Natural killer cell (primary cell): ENCODE data around the gene CEBPB. TPM values are rescaled to one million over a fixed set of nuclear protein-coding genes. Genes with fewer than 3 reads are reported as not detected.
"Not testable (repeated sequence)": the region's sequence is repeated elsewhere in the genome, so short reads cannot be mapped to it uniquely, and the experiment has no call there.

Experiments
- ATAC-seq, 3 donors: fragments of 150-1000 bp in 2 of 3; fragments of 200-7000 bp in 1 of 3; cut with Tn5 transposase; 1 replicate in 1 of 3; 2 replicates in 2 of 3; pipeline ENCODE4 v1.10.0; 2021; ENCODE audit warnings: mild to moderate bottlenecking in 2 of 3, moderate library complexity in 2 of 3
- DNase-seq, 2 donors: peaks; one replicate each; pipeline versions ENCODE4 v3.0.0 to v3.0.0-alpha.2; 2013 to 2021; ENCODE audit warnings: mixed read lengths in 1 of 2
- H3K27ac ChIP-seq: one replicate; pipeline ENCODE4 v1.5.1; 2013; ENCODE audit warnings: mild to moderate bottlenecking, low read length
- H3K27me3 ChIP-seq: one replicate; pipeline ENCODE4 v1.6.1; 2013; ENCODE audit warnings: low read length; ENCODE audit not compliant: control insufficient read depth, insufficient read depth
- H3K36me3 ChIP-seq: one replicate; pipeline ENCODE4 v1.6.1; 2013; ENCODE audit warnings: low read length; ENCODE audit not compliant: control insufficient read depth, insufficient read depth
- H3K4me1 ChIP-seq: one replicate; pipeline ENCODE4 v1.6.1; 2013; ENCODE audit warnings: low read length; ENCODE audit not compliant: control insufficient read depth, insufficient read depth
- H3K4me3 ChIP-seq: one replicate; pipeline ENCODE4 v1.5.1; 2013; ENCODE audit warnings: low read length
- H3K9me3 ChIP-seq: one replicate; pipeline ENCODE4 v1.6.1; 2013; ENCODE audit warnings: low read length; ENCODE audit not compliant: control insufficient read depth, insufficient read depth
- H3K27ac Mint-ChIP-seq, 2 donors: one replicate each; pipeline ENCODE4 v1.8.0; 2022; ENCODE audit warnings: mild to moderate bottlenecking in 2 of 2, mixed read lengths in 2 of 2, moderate library complexity in 1 of 2
- H3K27me3 Mint-ChIP-seq, 2 donors: one replicate each; pipeline ENCODE4 v1.8.0; 2022; ENCODE audit warnings: low read depth in 2 of 2, mixed read lengths in 2 of 2
- H3K36me3 Mint-ChIP-seq: one replicate; pipeline ENCODE4 v1.8.0; 2022; ENCODE audit warnings: mixed read lengths
- H3K4me1 Mint-ChIP-seq, 2 donors: one replicate each; pipeline ENCODE4 v1.8.0; 2022; ENCODE audit warnings: mixed read lengths in 2 of 2
- H3K4me3 Mint-ChIP-seq: one replicate; pipeline ENCODE4 v1.8.0; 2022; ENCODE audit warnings: mild to moderate bottlenecking, moderate library complexity, mixed read lengths
- H3K9me3 Mint-ChIP-seq, 2 donors: one replicate each; pipeline ENCODE4 v1.8.0; 2022; ENCODE audit warnings: mixed read lengths in 2 of 2
- CTCF ChIP-seq: fragments of 200-600 bp; IDR thresholded peaks from one replicate; pipeline ENCODE4 v1.8.0; 2022; ENCODE audit warnings: antibody characterized with exemption
- WGBS: methylation state at CpG from one replicate; pipeline ENCODE4 v1.1.7; 2013; ENCODE audit warnings: missing lambda C conversion rate; ENCODE audit not compliant: insufficient coverage; 5-methylcytosine and 5-hydroxymethylcytosine counted together
- intact Hi-C: fragments of 100-400 bp; cut with micrococcal nuclease; formaldehyde crosslinking; loops from one replicate; pipeline ENCODE4 v1.14.2; 2022
- total RNA-seq, 4 donors: library from RNA; stranded (reverse); fragments of 120-200 nt in 1 of 4; gene quantifications; one replicate each; pipeline versions ENCODE4 v1.2.3 to v1.2.4, GENCODE V29; 2013 to 2022

Gene CEBPB
- total RNA-seq, 3 donors from 2014 or later (not counting 1 experiment from before 2014, with no cell fraction given): 32.1 to 79.8 (median 68.2) TPM

- H3K4me3 ChIP-seq: no peak overlapping the region
- ATAC-seq (no peak), DNase-seq (no peak)
- Mint-ChIP-seq H3K27ac (no peak overlapping the region), H3K4me1 (no peaks in the 10 kb centered on the region), H3K36me3 (peaks cover 5% of the 10 kb centered on the region), H3K9me3 (peaks cover 0 to 2% of the 10 kb centered on the region in 2 donors), H3K27me3 (peaks cover 0 to 15% of the 10 kb centered on the region in 2 donors), H3K4me3 (no peak overlapping the region)
- H3K36me3 ChIP-seq: no peaks in the 10 kb centered on the region
- TF ChIP-seq CTCF: no peak
- no peaks in the 10 kb centered on the region for H3K9me3 ChIP-seq
- H3K27ac ChIP-seq: no peak overlapping the region
- WGBS: 95% methylated on average over 7 of the region's 7 CpGs
- H3K4me1 ChIP-seq: peaks cover 7% of the 10 kb centered on the region
- H3K27me3 ChIP-seq: no peaks in the 10 kb centered on the region
- intact Hi-C loops: no loop called here
Measured at GRCh38 chr20:50208085-50208491, 17.5 kb downstream of the CEBPB start.

- H3K9me3 Mint-ChIP-seq, ATAC-seq, H3K36me3 Mint-ChIP-seq, H3K4me1 Mint-ChIP-seq, H3K36me3 ChIP-seq, H3K9me3 ChIP-seq, DNase-seq, H3K27ac ChIP-seq, H3K4me1 ChIP-seq, intact Hi-C loops, H3K27ac Mint-ChIP-seq, H3K4me3 Mint-ChIP-seq, H3K27me3 ChIP-seq, H3K4me3 ChIP-seq: not testable (repeated sequence)
- peaks cover 0 to 11% of the 10 kb centered on the region in 2 donors for H3K27me3 Mint-ChIP-seq
- WGBS: 100% methylated on average over 2 of the region's 4 CpGs
Measured at GRCh38 chr20:50208815-50209214, 18.2 kb downstream of the CEBPB start.

GRCh38 chr20:50210066-50210619, 19.5 kb downstream of the CEBPB start:
- H3K4me3 Mint-ChIP-seq: no peak overlapping the region
- H3K27me3 Mint-ChIP-seq: peaks cover 4 to 11% of the 10 kb centered on the region in 2 donors
- intact Hi-C loops: no loop called here
- ATAC-seq (no peak), DNase-seq (no peak)
- no peaks in the 10 kb centered on the region for H3K4me1 Mint-ChIP-seq
- no peak overlapping the region for H3K27ac Mint-ChIP-seq
- Histone ChIP-seq H3K4me3 (no peak overlapping the region), H3K27ac (no peak overlapping the region), H3K27me3 (peaks cover 2% of the 10 kb centered on the region), H3K36me3 (no peaks in the 10 kb centered on the region), H3K4me1 (peaks cover 7% of the 10 kb centered on the region), H3K9me3 (no peaks in the 10 kb centered on the region)
- 71% methylated on average over 6 of the region's 6 CpGs for WGBS
- no peaks in the 10 kb centered on the region for H3K36me3 Mint-ChIP-seq
- no peak for TF ChIP-seq CTCF
- H3K9me3 Mint-ChIP-seq: no peaks in the 10 kb centered on the region

GRCh38 chr20:50211091-50211490, 20.5 kb downstream of the CEBPB start:
- Mint-ChIP-seq H3K36me3 (no peaks in the 10 kb centered on the region), H3K27me3 (peaks cover 8 to 17% of the 10 kb centered on the region in 2 donors), H3K9me3 (no peaks in the 10 kb centered on the region), H3K4me1 (no peaks in the 10 kb centered on the region), H3K27ac (no peak overlapping the region), H3K4me3 (no peak overlapping the region)
- TF ChIP-seq CTCF: no peak
- Histone ChIP-seq H3K4me1 (peaks cover 7% of the 10 kb centered on the region), H3K4me3 (no peak overlapping the region), H3K27me3 (peaks cover 2% of the 10 kb centered on the region), H3K36me3 (no peaks in the 10 kb centered on the region), H3K27ac (no peak overlapping the region), H3K9me3 (no peaks in the 10 kb centered on the region)
- WGBS: 5% methylated on average over 5 of the region's 5 CpGs
- no peak for DNase-seq
- no peak for ATAC-seq
- intact Hi-C loops: no loop called here
